ENCODE measurements around the gene SDF2L1. TPM values are rescaled to one million over a fixed set of nuclear protein-coding genes. Genes with fewer than 3 reads are reported as not detected.
"Not testable (repeated sequence)": the region's sequence is repeated elsewhere in the genome, so short reads cannot be mapped to it uniquely, and the experiment has no call there.

Gene SDF2L1
- polyA plus RNA-seq, 1 donor: 7.2 TPM

DNA sequence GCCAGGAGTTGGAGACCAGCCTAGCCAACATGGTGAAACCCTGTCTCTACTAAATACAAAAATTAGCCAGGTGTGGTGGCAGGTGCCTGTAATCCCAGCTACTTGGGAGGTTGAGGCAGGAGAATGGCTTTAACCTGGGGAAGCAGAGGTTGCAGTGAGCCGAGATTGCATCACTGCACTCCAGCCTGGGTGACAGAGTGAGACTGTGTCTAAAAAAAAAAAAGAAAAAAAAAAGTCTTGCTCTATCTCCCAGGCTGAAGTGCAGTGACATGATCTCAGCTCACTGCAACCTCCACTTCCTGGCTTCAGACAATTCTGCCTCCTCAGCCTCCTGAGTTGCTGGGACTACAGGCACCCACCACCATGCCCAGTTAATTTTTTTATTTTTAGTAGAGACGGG is 4.7 kb upstream of the SDF2L1 start:
- DNase-seq: not testable (repeated sequence)

- DNase-seq: no peak
Observed at GRCh38 chr22:21639359-21639758, 2.7 kb upstream of the SDF2L1 start.

- no peak for DNase-seq
Observed at GRCh38 chr22:21640810-21641209, 1.3 kb upstream of the SDF2L1 start.

DNA sequence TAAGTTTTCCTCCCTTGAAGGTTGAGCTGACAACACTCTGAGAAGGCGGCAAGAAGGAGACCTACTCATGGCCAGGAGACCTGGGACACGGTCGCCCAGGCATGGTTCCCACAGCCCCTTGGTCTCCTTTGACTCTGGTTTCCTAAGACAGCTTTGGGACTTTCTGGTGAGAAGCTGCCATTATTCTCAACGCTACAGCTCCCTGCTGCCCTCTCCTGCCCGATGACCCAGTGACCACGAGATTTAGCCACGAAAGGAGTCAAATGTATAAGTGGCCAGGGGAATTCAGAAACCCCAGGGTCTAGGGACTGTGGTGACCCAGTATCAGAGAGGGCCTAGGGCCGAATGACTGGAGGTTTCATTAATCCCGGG is 699 bp upstream of the SDF2L1 start:
- no peak for DNase-seq

DNA sequence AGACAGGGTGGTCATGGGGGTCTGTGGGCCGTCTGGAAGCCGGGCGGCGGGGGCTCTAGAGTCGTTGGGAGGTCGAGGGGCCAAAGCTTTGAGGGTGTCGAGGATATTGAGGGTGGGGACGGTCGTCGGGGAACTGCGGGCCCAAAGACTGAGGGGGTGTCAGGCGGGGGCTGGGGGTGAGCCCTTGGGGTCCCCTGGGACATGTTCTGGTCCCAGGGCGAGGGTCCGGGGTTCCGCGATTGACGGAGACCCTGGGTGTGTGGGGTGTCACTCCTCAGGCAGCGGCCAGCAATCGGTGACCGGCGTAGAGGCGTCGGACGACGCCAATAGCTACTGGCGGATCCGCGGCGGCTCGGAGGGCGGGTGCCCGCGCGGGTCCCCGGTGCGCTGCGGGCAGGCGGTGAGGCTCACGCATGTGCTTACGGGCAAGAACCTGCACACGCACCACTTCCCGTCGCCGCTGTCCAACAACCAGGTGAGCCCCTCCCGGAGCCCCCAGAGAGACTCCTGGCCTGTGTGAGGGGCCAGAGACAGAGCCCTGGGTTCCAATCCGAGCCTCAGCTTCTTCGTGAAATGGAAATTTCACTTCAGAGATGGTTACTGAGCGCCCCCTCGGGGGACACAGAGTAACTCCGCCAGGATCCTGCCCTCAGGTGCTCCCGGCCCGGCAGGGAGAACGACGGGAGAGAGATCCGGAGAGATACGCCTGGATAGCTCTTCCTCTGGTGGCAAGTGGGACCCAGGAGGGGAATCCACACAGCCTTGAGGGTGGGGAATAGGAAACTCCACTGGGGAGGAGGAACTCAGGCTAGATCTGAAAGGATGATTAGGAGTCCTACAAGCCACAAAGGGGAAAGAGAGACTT is 714 bp downstream of the SDF2L1 start:
- DNase-seq: no peak

GRCh38 chr22:21643533-21644357 is 1.6 kb downstream of the SDF2L1 start:
- DNase-seq: no peak

DNA sequence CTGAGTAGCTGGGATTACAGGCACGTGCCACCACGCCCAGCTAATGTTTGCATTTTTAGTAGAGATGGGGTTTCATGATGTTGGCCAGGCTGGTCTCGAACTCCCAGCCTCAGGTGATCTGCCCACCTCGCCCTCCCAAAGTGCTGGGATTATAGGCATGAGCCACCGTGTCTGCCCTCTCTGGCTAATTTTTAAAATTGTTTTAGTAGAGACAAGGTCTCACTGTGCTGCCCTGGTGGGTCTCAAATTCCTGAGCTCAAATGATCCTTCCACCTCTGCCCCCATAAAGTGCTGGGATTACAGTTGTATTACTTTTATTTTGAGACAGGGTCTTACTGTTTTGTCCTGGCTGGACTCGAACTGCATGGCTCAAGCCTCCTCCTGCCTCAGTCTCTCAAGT is 3.4 kb downstream of the SDF2L1 start:
- DNase-seq: not testable (repeated sequence)

DNA sequence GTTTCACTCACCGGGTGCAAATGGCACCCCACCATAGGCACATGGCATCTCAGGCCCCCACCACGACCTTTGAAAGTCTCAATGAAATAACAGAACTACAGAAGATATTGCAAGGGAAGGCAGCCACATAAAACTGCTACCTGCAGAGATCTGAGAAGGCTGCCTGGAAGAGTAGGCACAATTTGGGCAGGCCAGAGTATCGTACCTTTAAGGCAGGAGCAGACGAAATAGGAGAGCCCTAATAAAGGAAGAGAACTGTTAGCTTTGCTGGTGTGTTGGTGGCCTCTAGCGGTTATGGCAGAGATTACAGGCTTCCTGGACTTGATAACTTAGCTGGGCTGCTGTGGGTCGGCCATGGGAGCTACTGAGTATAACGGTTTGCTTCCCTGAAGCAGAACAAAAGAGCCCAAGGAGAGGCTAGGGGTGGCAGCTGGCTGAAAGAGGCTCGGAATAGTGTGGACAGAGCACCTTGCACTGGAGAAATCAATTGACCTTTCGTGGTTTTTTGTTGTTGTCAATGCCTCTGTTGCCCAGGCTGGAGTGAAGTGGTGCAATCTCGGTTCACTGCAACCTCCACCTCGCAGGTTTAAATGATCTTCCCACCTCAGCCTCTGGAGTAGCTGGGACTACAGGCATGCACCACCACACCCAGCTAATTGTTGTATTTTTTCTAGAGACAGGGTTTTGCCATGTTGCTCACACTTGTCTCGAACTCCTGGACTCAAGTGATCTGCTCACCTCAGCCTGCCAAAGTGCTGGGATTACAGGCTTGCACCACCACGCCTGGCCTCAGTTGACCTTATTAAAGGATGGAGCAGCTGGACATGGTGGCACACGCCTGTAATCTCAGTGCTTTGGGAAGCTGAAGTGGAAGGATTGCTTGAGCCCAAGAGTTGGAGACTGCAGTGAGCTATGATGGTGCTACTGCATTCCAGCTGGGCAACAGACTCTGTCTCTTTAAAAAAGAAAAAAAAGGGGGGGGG is 4.8 kb downstream of the SDF2L1 start:
- DNase-seq: peak; percentile 84

DNA sequence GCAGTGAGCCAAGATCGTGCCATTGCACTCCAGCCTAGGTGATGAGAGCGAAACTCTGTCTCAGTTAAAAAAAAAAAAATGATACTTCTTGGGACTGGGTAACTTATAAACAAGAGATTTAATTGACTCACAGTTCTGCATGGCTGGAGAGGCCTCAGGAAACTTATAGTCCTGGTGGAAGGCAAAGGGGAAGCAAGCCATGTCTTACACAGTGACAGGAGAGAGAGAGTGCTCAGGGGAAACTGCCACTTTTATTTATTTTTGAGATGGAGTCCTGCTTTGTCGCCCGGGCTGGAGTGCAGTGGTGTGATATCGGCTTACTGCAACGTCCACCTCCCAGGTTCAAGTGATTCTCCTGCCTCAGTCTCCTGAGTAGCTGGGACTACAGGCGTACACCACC is 8.2 kb downstream of the SDF2L1 start:
- no peak for DNase-seq

DNA sequence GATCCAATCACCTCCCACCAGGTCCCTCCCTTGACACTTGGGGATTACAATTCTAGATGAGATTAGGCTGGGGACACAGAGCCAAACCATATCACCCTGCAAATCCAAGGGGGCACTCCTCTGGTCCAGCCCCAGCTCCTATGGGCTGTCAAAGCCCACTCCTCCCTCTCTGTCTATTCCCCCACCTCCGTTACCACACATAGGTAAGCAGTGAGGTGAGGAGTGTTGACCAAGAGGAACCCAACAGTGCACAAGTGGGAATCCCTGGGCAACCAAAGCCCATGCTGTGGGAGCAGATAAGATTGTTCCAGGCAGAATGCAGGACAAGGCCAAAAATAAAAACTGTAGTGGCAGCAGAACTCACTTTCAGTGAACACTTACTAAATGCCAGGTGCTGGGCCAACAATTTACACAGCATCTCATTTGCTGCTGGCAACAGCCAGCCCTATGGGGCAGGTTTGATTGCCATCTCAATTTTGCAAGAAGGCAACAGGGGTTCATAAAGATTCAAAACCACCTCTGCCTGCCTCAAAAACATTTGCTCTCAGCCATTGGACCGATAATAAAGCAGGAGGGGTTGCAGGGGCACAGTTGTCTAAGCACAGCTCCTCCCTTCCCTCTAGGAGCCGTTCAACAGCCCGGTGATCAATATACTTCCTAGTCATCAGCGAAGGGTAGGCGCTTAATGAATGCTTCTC is 8.9 kb downstream of the SDF2L1 start:
- DNase-seq: no peak

DNA sequence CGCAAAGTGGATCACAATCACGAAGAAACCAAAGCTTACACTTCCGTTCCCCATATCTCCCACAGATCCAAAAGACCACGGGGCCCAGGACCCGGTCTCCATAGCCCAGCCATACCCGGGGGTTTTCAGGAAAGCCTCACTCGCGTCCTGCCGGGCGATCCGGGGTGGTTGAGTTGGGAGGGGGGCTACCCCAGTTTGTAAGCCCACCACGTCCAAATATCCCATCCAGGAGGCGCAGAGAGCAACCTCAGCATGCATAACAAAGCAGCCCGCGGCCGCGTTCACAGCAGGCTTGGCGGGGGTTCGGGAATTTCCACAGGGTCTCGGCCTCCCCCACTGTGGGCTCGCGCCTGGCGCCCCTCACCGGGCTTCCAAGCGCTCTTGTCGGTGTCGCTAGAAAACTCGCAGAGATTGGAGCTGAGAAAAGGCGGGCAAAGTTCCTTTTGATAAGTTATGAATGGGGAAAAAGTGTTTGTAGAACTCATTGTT is 9.5 kb downstream of the SDF2L1 start:
- no peak for DNase-seq

DNA sequence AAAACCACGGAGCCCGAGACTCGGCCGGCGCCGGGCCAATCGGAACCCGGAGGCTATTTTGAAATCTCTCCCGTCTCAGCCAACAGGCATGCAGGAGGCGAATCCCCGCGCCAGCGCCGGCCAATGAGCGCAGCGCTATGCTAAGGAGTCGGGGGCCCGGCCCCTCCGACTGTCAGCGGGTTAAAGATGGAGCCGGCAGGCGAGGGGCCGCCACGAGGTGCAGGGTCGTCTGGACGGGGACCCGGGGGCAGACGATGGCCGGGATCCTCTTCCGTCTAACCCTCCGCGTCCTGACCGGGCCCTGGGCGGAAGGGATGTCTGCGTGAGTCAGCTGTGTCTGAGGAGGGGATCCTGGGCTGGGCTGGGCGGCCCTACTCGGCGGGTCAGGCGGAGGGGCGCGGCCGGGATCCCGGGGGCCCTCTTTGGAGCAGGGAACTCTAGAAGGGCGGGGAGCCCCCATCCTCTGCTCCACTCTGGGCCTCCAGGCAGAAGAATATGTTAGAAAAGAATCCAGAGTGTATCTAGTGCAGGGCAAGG is 10.0 kb downstream of the SDF2L1 start:
- DNase-seq: peak; percentile 89

- DNase-seq: no peak
Observed at GRCh38 chr22:21652547-21653545, 10.7 kb downstream of the SDF2L1 start.

- no peak for DNase-seq
Observed at GRCh38 chr22:21657020-21657359, 14.9 kb downstream of the SDF2L1 start.

DNA sequence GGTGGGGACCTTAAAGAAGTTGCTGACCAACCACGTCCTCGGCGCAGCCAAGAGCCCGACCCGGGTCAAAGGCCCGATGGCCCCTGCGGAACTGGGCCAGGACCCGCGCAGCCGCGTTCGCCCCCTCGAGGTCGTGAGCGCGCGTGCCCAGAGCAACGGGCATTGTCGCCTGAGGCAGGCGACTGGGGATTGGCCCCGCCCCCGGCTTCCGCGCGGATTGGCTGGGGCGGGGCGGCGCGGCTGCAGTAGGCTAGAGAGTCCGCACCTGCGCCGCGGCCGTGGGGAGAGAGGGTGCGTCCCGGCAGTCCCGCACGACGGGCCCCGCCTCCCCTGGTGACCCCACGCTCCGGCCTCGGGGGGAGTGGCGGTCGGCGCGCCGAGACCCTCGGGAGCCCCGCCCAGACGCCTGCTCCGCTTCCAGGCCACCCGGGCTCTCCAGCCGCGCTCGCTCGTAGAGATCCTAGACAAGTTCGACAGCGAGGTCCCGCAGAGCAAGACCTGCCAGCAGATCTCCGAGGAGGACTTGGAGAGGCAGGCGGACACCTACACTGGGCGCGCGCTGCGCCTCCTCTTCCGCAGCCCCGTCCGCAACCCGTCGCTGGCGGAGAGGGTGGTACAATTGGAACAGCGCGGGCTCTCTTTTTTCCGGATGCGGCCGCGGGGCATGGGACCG is 15.4 kb downstream of the SDF2L1 start:
- DNase-seq: peak; percentile 51

DNA sequence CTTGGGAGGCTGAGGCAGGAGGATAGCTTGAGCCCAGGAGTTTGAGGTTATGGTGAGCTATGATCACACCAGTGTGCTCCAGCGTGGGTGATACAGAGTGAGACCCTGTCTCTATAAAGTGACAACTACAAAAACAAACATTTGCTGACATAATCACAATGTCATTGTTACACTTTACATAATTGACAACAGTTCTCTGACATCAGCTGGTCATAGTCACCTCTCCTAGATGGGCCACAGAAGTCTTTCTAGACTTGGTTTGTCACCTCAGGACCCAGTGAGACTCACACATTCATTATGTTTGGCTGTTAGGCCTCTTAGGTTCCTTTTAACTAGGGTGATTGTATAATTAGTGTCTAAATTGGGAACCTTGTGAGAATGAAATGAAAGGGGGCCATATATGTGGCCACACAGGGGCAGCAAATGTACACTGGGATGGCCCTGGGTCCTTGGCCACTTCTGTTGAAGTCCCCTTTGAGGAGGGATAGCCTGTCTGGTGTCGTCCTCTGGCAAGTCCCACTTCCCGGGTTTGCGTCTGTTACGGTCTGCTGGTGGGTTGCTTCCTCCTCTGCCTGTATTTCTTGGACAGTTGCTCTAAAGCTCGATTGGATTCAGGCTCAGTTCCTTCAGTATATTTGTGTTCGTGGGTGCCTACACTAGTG is 17.9 kb downstream of the SDF2L1 start:
- no peak for DNase-seq

DNA sequence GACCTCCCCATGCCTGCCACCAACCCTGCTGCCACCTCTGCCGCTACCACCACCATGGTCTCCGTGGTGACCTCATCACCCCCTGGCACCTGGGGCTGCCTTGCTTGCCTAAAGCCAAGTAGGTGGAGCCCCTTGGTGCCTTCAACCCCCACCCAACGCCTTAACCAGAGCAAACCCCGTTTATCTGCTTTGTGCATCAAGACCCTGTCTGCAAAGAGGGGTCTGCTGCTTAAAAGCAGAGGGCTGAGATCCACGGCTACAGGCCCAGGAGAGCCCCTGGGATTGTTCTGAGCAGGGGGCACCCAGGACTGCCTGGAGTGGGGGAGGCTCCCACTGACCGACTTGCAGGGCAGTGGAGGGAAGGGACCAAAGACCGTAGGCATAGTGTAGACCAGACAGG is 18.8 kb downstream of the SDF2L1 start:
- no peak for DNase-seq

DNA sequence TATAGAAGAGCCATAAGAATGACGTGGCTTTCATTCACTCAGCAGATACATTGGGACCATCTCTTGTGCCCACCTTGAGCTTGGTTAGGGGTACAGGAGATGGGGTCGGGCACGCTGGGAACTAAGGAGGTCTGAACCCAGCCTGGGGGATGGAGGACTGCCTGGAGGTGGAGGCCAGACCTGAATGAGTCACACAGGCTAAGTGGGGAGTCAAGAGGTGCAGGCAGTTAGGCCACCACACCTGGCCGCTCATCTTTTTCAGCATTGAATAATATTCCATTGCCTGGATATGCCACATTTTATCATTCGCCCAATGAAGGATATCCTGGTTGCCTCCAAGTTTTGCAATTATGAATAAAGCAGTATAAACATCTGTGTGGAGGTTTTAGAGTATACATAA is 19.9 kb downstream of the SDF2L1 start:
- DNase-seq: no peak

GRCh38 chr22:21663738-21664137 is 21.6 kb downstream of the SDF2L1 start:
- no peak for DNase-seq

Measured in hindlimb muscle (tissue), 1 donor.